ENCODE results near the gene ZFAND6. TPM values are rescaled to one million over a fixed set of nuclear protein-coding genes. Genes with fewer than 3 reads are reported as not detected.

ZFAND6 gene
- total RNA-seq, 2 donors from 2014 or later, result 85.5 to 91.6 TPM

- Mint-ChIP-seq H3K27ac (no peak overlapping the region), H3K4me3 (no peak overlapping the region)
Measured at GRCh38 chr15:80174017-80174746, 114.7 kb downstream of the ZFAND6 start.

GRCh38 chr15:80175436-80175835 lies 116.0 kb downstream of the ZFAND6 start:
- no peak overlapping the region for H3K4me3 Mint-ChIP-seq
- H3K4me1 Mint-ChIP-seq, result peaks cover 4% of the 10 kb centered on the region
- no peak for DNase-seq
- no peaks in the 10 kb centered on the region for H3K9me3 ChIP-seq (ENCODE audit: control insufficient read depth, low read length, poor library complexity, severe bottlenecking)
- peaks cover 4% of the 10 kb centered on the region for H3K36me3 Mint-ChIP-seq (ENCODE audit: low read depth)
- H3K27me3 Mint-ChIP-seq, result no peaks in the 10 kb centered on the region
- no peak for ATAC-seq
- no peak overlapping the region for H3K27ac Mint-ChIP-seq

More at GRCh38 chr15:80174017-80174746, 114.7 kb downstream of the ZFAND6 start:
- H3K27me3 Mint-ChIP-seq, result no peaks in the 10 kb centered on the region
- no peaks in the 10 kb centered on the region for H3K9me3 ChIP-seq (ENCODE audit: control insufficient read depth, low read length, poor library complexity, severe bottlenecking)
- DNase-seq (no peak), ATAC-seq (no peak)
- H3K36me3 Mint-ChIP-seq (ENCODE audit: low read depth), result peaks cover 2% of the 10 kb centered on the region
- no peaks in the 10 kb centered on the region for H3K4me1 Mint-ChIP-seq

GRCh38 chr15:80176443-80176842 lies 117.0 kb downstream of the ZFAND6 start:
- ATAC-seq (no peak), DNase-seq (no peak)
- H3K4me3 Mint-ChIP-seq, result no peak overlapping the region
- no peaks in the 10 kb centered on the region for H3K9me3 ChIP-seq (ENCODE audit: control insufficient read depth, low read length, poor library complexity, severe bottlenecking)
- no peaks in the 10 kb centered on the region for H3K27me3 Mint-ChIP-seq
- no peak overlapping the region for H3K27ac Mint-ChIP-seq
- peaks cover 4% of the 10 kb centered on the region for H3K4me1 Mint-ChIP-seq
- H3K36me3 Mint-ChIP-seq (ENCODE audit: low read depth), result peaks cover 4% of the 10 kb centered on the region

GRCh38 chr15:80177156-80177555 lies 117.7 kb downstream of the ZFAND6 start:
- H3K36me3 Mint-ChIP-seq (ENCODE audit: low read depth), result peaks cover 7% of the 10 kb centered on the region
- H3K27ac Mint-ChIP-seq, result no peak overlapping the region
- DNase-seq, result no peak
- H3K27me3 Mint-ChIP-seq, result no peaks in the 10 kb centered on the region
- H3K4me1 Mint-ChIP-seq, result peaks cover 7% of the 10 kb centered on the region
- no peak overlapping the region for H3K4me3 Mint-ChIP-seq
- ATAC-seq, result no peak
- H3K9me3 ChIP-seq (ENCODE audit: control insufficient read depth, low read length, poor library complexity, severe bottlenecking), result no peaks in the 10 kb centered on the region

- peaks cover 7% of the 10 kb centered on the region for H3K36me3 Mint-ChIP-seq (ENCODE audit: low read depth)
- ATAC-seq, result no peak
Measured at GRCh38 chr15:80179025-80179759, 119.7 kb downstream of the ZFAND6 start.

GRCh38 chr15:80179935-80180334 lies 120.5 kb downstream of the ZFAND6 start:
- Mint-ChIP-seq H3K4me3 (no peak overlapping the region), H3K4me1 (peaks cover 12% of the 10 kb centered on the region), H3K27me3 (no peaks in the 10 kb centered on the region), H3K27ac (no peak overlapping the region), H3K36me3 (ENCODE audit: low read depth) (peaks cover 7% of the 10 kb centered on the region)
- ATAC-seq, result no peak
- DNase-seq, result no peak
- no peaks in the 10 kb centered on the region for H3K9me3 ChIP-seq (ENCODE audit: control insufficient read depth, low read length, poor library complexity, severe bottlenecking)

More at GRCh38 chr15:80179025-80179759, 119.7 kb downstream of the ZFAND6 start:
- H3K27ac Mint-ChIP-seq, result no peak overlapping the region
- peaks cover 12% of the 10 kb centered on the region for H3K4me1 Mint-ChIP-seq
- DNase-seq, result no peak
- H3K27me3 Mint-ChIP-seq, result no peaks in the 10 kb centered on the region
- no peak overlapping the region for H3K4me3 Mint-ChIP-seq
- H3K9me3 ChIP-seq (ENCODE audit: control insufficient read depth, low read length, poor library complexity, severe bottlenecking), result no peaks in the 10 kb centered on the region

- H3K36me3 Mint-ChIP-seq (ENCODE audit: low read depth), result peaks cover 7% of the 10 kb centered on the region
- H3K9me3 ChIP-seq (ENCODE audit: control insufficient read depth, low read length, poor library complexity, severe bottlenecking), result no peaks in the 10 kb centered on the region
- no peak overlapping the region for H3K4me3 Mint-ChIP-seq
- H3K27ac Mint-ChIP-seq, result no peak overlapping the region
- peaks cover 12% of the 10 kb centered on the region for H3K4me1 Mint-ChIP-seq
- DNase-seq (no peak), ATAC-seq (no peak)
- no peaks in the 10 kb centered on the region for H3K27me3 Mint-ChIP-seq
Measured at GRCh38 chr15:80180468-80180867, 121.0 kb downstream of the ZFAND6 start.

- Mint-ChIP-seq H3K27ac (no peak overlapping the region), H3K36me3 (ENCODE audit: low read depth) (peaks cover 7% of the 10 kb centered on the region), H3K4me3 (no peak overlapping the region), H3K27me3 (no peaks in the 10 kb centered on the region), H3K4me1 (peaks cover 12% of the 10 kb centered on the region)
- no peak for ATAC-seq
- no peaks in the 10 kb centered on the region for H3K9me3 ChIP-seq (ENCODE audit: control insufficient read depth, low read length, poor library complexity, severe bottlenecking)
- DNase-seq, result no peak
Measured at GRCh38 chr15:80180986-80181385, 121.5 kb downstream of the ZFAND6 start.

GRCh38 chr15:80182611-80183261 lies 123.3 kb downstream of the ZFAND6 start:
- Mint-ChIP-seq H3K4me1 (peaks cover 12% of the 10 kb centered on the region), H3K36me3 (ENCODE audit: low read depth) (peaks cover 10% of the 10 kb centered on the region), H3K4me3 (no peak overlapping the region), H3K27me3 (no peaks in the 10 kb centered on the region), H3K27ac (no peak overlapping the region)
- no peaks in the 10 kb centered on the region for H3K9me3 ChIP-seq (ENCODE audit: control insufficient read depth, low read length, poor library complexity, severe bottlenecking)
- no peak for ATAC-seq
- no peak for DNase-seq

GRCh38 chr15:80183306-80183705 lies 123.8 kb downstream of the ZFAND6 start:
- no peaks in the 10 kb centered on the region for H3K9me3 ChIP-seq (ENCODE audit: control insufficient read depth, low read length, poor library complexity, severe bottlenecking)
- DNase-seq (no peak), ATAC-seq (no peak)
- H3K4me1 Mint-ChIP-seq, result peaks cover 12% of the 10 kb centered on the region
- peaks cover 10% of the 10 kb centered on the region for H3K36me3 Mint-ChIP-seq (ENCODE audit: low read depth)
- H3K4me3 Mint-ChIP-seq, result no peak overlapping the region
- no peaks in the 10 kb centered on the region for H3K27me3 Mint-ChIP-seq
- no peak overlapping the region for H3K27ac Mint-ChIP-seq

- Mint-ChIP-seq H3K4me3 (no peak overlapping the region), H3K4me1 (peaks cover 12% of the 10 kb centered on the region), H3K36me3 (ENCODE audit: low read depth) (peaks cover 12% of the 10 kb centered on the region), H3K27ac (no peak overlapping the region), H3K27me3 (no peaks in the 10 kb centered on the region)
- no peak for ATAC-seq
- DNase-seq, result no peak
- H3K9me3 ChIP-seq (ENCODE audit: control insufficient read depth, low read length, poor library complexity, severe bottlenecking), result no peaks in the 10 kb centered on the region
Measured at GRCh38 chr15:80183886-80184285, 124.4 kb downstream of the ZFAND6 start.

- Mint-ChIP-seq H3K27me3 (no peaks in the 10 kb centered on the region), H3K4me3 (no peak overlapping the region), H3K27ac (no peak overlapping the region), H3K36me3 (ENCODE audit: low read depth) (peaks cover 12% of the 10 kb centered on the region), H3K4me1 (peaks cover 10% of the 10 kb centered on the region)
- ATAC-seq (no peak), DNase-seq (no peak)
- H3K9me3 ChIP-seq (ENCODE audit: control insufficient read depth, low read length, poor library complexity, severe bottlenecking), result no peaks in the 10 kb centered on the region
Measured at GRCh38 chr15:80184554-80184953, 125.1 kb downstream of the ZFAND6 start.

GRCh38 chr15:80185152-80185551 lies 125.7 kb downstream of the ZFAND6 start:
- H3K9me3 ChIP-seq (ENCODE audit: control insufficient read depth, low read length, poor library complexity, severe bottlenecking), result no peaks in the 10 kb centered on the region
- Mint-ChIP-seq H3K36me3 (ENCODE audit: low read depth) (peaks cover 10% of the 10 kb centered on the region), H3K4me1 (peaks cover 8% of the 10 kb centered on the region), H3K27ac (no peak overlapping the region), H3K27me3 (no peaks in the 10 kb centered on the region), H3K4me3 (no peak overlapping the region)
- ATAC-seq, result no peak
- DNase-seq, result no peak

Data from T-helper 17 cell (primary cell).